Stomach (tissue), 4 donors: ENCODE measurements around the gene CHI3L1.

ENCODE experiments used
- EP300 ChIP-seq: sonication (generic); formaldehyde crosslinking; IDR thresholded peaks from one replicate; pipeline ENCODE4 v1.6.1; 2017; ENCODE audit warnings: antibody characterized with exemption
- POLR2A ChIP-seq, 4 donors: fragments of 450-650 bp; IDR thresholded peaks; one replicate each; pipeline ENCODE4 v1.6.1; 2016; ENCODE audit warnings: antibody characterized with exemption in 4 of 4, control low read depth in 2 of 4, mild to moderate bottlenecking in 1 of 4, moderate library complexity in 1 of 4
- POLR2AphosphoS5 ChIP-seq, 3 donors: sonication (generic); formaldehyde crosslinking; IDR thresholded peaks; one replicate each; pipeline ENCODE4 v1.6.1; 2016; ENCODE audit warnings: antibody characterized with exemption in 3 of 3
- TF ChIP-seq, protein P1 (sequence below), 7 experiments: fragments of 450-650 bp in 4 of 7; fragments of 200-600 bp in 3 of 7; sonication (generic) in 3 of 7; IDR thresholded peaks; one replicate each; pipeline ENCODE4 v1.5.1; 2016 to 2019; ENCODE audit warnings: antibody characterized with exemption in 7 of 7, control low read depth in 2 of 7, mild to moderate bottlenecking in 1 of 7

DNA sequence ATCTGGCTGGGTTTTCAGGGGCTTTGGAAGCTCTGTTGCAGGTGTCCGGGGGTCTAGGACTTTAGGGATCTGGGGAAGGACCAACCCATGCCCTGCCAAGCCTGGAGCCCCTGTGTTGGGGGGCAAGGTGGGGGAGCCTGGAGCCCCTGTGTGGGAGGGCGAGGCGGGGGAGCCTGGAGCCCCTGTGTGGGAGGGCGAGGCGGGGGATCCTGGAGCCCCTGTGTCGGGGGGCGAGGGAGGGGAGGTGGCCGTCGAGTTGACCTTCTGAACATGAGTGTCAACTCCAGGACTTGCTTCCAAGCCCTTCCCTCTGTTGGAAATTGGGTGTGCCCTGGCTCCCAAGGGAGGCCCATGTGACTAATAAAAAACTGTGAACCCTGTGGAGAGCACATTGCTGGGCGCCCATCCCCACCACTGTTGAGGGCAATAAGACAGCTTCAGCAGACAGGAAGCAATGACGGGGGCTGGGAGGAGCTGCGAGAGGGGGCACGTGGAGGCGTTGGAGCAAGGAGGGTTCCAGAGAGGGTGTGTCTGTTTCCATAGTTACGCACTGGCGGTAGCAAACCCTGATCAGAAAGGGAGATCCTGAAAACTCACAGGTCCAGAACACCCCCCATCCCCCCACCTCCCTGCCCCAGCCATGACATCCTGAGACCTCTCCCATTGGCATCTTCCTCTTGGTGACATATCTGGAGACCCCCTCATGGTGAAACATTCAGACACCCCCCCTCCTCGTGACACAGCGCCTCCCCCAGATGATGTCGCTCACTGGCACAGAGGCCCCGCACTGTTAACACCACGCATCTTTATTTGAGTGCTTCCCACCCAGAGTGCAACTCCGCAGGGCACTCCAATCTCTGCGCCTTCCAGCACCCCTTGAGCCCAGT, 19.2 kb downstream of the CHI3L1 start:
- TF ChIP-seq POLR2A (IDR thresholded peaks at IDR 0.05) (no peak), POLR2AphosphoS5 (IDR thresholded peaks at IDR 0.05) (no peak), EP300 (no peak)
- TF ChIP-seq, protein P1, sequence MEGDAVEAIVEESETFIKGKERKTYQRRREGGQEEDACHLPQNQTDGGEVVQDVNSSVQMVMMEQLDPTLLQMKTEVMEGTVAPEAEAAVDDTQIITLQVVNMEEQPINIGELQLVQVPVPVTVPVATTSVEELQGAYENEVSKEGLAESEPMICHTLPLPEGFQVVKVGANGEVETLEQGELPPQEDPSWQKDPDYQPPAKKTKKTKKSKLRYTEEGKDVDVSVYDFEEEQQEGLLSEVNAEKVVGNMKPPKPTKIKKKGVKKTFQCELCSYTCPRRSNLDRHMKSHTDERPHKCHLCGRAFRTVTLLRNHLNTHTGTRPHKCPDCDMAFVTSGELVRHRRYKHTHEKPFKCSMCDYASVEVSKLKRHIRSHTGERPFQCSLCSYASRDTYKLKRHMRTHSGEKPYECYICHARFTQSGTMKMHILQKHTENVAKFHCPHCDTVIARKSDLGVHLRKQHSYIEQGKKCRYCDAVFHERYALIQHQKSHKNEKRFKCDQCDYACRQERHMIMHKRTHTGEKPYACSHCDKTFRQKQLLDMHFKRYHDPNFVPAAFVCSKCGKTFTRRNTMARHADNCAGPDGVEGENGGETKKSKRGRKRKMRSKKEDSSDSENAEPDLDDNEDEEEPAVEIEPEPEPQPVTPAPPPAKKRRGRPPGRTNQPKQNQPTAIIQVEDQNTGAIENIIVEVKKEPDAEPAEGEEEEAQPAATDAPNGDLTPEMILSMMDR (IDR thresholded peaks at IDR 0.05): no peak
